ENCODE data around the gene ITGAE.

GRCh38 chr17:3740611-3741073 is 60.3 kb downstream of the ITGAE start:
- no peak for TF ChIP-seq EP300 (IDR thresholded peaks at IDR 0.05)
- TF ChIP-seq, protein P1, sequence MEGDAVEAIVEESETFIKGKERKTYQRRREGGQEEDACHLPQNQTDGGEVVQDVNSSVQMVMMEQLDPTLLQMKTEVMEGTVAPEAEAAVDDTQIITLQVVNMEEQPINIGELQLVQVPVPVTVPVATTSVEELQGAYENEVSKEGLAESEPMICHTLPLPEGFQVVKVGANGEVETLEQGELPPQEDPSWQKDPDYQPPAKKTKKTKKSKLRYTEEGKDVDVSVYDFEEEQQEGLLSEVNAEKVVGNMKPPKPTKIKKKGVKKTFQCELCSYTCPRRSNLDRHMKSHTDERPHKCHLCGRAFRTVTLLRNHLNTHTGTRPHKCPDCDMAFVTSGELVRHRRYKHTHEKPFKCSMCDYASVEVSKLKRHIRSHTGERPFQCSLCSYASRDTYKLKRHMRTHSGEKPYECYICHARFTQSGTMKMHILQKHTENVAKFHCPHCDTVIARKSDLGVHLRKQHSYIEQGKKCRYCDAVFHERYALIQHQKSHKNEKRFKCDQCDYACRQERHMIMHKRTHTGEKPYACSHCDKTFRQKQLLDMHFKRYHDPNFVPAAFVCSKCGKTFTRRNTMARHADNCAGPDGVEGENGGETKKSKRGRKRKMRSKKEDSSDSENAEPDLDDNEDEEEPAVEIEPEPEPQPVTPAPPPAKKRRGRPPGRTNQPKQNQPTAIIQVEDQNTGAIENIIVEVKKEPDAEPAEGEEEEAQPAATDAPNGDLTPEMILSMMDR (IDR thresholded peaks at IDR 0.05): no peak

Data from sigmoid colon (tissue), 4 donors.